22Rv1 (cell line): Measurements from ENCODE around the gene NINL.

Source experiments
- ZFX ChIP-seq: fragments of 450-650 bp; IDR thresholded peaks from 2 replicates; pipeline ENCODE4 v1.6.1; 2017; ENCODE audit warnings: antibody characterized with exemption, borderline replicate concordance
- TF ChIP-seq, protein P1 (sequence below): fragments of 450-650 bp; IDR thresholded peaks from 2 replicates; pipeline ENCODE4 v1.5.1; 2017; ENCODE audit warnings: mild to moderate bottlenecking

DNA sequence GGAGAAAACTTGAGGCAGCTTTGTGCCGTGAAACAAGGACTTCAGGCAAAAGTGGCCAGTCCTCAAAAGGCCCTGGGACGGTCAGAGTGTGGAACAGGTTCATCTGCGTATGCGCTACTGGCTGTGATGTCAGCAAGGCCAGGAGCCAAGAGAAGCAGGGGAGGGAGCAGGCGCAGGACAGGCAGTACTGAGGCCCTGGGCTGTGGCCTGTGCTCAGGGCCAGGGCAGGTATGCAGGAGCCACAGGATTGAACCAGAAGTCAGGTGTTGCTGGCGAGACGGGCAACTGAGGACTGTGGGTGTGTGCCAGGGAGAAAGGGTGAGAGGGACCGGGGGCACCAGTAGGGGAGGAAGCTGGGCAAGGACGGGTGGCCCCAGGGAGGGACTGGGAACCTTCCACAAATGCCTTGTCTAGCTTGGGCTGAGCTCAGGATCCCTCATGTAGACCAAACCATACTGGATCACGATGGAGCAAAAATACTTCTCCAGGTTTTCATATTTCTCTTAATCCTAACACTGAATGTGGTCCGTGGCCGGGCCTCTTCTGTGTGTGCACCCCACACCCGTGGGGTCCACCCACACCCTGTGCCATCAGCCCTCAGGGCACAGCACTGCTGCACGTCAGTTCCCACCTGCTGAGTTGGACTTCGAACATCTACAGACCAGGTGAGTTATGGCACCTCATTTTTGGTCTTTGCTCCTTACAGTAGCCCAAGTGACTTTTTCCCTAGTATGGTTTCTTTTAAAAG, 131.0 kb downstream of the NINL start:
- TF ChIP-seq, protein P1, sequence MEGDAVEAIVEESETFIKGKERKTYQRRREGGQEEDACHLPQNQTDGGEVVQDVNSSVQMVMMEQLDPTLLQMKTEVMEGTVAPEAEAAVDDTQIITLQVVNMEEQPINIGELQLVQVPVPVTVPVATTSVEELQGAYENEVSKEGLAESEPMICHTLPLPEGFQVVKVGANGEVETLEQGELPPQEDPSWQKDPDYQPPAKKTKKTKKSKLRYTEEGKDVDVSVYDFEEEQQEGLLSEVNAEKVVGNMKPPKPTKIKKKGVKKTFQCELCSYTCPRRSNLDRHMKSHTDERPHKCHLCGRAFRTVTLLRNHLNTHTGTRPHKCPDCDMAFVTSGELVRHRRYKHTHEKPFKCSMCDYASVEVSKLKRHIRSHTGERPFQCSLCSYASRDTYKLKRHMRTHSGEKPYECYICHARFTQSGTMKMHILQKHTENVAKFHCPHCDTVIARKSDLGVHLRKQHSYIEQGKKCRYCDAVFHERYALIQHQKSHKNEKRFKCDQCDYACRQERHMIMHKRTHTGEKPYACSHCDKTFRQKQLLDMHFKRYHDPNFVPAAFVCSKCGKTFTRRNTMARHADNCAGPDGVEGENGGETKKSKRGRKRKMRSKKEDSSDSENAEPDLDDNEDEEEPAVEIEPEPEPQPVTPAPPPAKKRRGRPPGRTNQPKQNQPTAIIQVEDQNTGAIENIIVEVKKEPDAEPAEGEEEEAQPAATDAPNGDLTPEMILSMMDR = no peak
- no peak for TF ChIP-seq ZFX
